Measurements from ENCODE around the gene TEKT5.

DNA sequence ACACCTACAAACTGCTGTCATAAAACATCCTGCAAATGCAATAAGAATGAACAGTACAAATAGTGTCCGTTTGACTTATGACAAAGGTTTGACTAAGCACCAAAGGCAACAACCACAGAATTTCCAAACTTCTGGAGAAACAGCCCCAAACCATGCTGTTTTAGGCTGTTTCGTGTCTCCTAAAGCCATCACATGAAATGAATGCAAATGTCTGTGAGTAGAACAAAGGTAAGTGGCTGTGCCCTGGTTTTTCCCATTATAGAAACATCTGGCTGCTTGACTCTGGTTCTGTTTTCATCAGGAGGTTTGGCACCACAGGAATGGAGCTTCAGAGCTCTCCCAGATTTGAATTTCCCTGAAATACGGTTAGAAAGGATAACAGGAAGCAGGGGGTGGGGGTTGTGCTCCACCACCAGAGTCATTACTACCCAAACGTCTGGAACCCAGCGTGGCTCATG, 109.7 kb downstream of the TEKT5 start:
- TF ChIP-seq EZH2phosphoT487 (IDR thresholded peaks at IDR 0.05) (no peak), CTCF (IDR thresholded peaks at IDR 0.05) (no peak), EZH2 (IDR thresholded peaks at IDR 0.05) (no peak)
